Measurements from ENCODE around the gene MATN3. TPM values are rescaled to one million over a fixed set of nuclear protein-coding genes. Genes with fewer than 3 reads are reported as not detected.

The MATN3 gene
- total RNA-seq, 2 donors from 2014 or later, result 0.12 to 0.13 TPM

DNA sequence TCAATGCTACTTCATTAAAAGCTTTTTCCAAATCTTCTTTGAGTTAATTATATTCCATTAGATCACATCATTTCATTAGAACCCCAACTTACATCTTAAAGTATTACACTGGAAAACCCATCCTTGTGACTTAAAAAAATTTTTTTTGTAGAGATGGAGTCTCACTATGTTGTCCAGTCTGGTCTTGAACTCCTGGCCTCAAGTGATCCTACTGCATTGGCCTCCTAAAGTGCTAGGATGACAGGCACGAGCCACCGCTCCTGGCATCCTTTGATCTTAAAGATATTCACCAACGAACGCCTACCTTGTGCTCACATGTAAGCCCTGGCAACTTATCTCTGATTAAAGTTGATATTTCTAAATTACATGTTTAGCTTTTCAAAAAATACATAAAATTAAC is 32.3 kb upstream of the MATN3 start:
- intact Hi-C loops (cut with DNase I), result no loop called here
- H3K27me3 ChIP-seq, result no peaks in the 10 kb centered on the region
- H3K9me3 ChIP-seq, result no peaks in the 10 kb centered on the region
- H3K4me3 ChIP-seq, result no peak overlapping the region
- H3K4me1 ChIP-seq, result peaks cover 6% of the 10 kb centered on the region
- H3K27ac ChIP-seq, result no peak overlapping the region
- no peaks in the 10 kb centered on the region for H3K36me3 ChIP-seq
- DNase-seq, result no peak
- TF ChIP-seq, protein P1, sequence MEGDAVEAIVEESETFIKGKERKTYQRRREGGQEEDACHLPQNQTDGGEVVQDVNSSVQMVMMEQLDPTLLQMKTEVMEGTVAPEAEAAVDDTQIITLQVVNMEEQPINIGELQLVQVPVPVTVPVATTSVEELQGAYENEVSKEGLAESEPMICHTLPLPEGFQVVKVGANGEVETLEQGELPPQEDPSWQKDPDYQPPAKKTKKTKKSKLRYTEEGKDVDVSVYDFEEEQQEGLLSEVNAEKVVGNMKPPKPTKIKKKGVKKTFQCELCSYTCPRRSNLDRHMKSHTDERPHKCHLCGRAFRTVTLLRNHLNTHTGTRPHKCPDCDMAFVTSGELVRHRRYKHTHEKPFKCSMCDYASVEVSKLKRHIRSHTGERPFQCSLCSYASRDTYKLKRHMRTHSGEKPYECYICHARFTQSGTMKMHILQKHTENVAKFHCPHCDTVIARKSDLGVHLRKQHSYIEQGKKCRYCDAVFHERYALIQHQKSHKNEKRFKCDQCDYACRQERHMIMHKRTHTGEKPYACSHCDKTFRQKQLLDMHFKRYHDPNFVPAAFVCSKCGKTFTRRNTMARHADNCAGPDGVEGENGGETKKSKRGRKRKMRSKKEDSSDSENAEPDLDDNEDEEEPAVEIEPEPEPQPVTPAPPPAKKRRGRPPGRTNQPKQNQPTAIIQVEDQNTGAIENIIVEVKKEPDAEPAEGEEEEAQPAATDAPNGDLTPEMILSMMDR (IDR thresholded peaks at IDR 0.05), result no peak
- no peak overlapping the region for H3K9ac ChIP-seq (ENCODE audit: low read depth in 2 of 2, low read length in 2 of 2)

DNA sequence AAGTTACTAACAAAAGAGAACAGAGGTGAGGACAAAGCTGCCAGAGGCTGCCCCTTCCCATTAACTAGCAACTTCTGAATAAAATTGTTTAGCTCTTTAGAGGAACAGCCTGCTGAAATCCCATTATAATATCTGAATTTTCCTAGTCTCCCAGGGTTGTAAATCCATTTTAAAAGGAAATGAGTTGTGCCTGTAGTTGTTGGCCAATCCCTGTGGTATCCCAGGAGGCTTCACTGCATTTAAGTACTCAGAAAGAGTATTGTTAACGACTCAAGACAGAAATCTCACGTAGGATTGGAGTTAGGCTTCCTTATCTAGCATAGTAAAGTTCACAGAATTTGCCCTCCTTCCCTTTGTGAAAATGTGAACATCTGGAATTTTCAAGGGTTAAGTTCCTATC is 30.1 kb upstream of the MATN3 start:
- H3K27ac ChIP-seq, result no peak overlapping the region
- intact Hi-C loops (cut with DNase I), result no loop called here
- TF ChIP-seq, protein P1 (IDR thresholded peaks at IDR 0.05), result no peak
- H3K36me3 ChIP-seq, result peaks cover 7% of the 10 kb centered on the region
- peaks cover 6% of the 10 kb centered on the region for H3K4me1 ChIP-seq
- H3K4me3 ChIP-seq, result no peak overlapping the region
- no peak overlapping the region for H3K9ac ChIP-seq (ENCODE audit: low read depth in 2 of 2, low read length in 2 of 2)
- no peaks in the 10 kb centered on the region for H3K9me3 ChIP-seq
- no peaks in the 10 kb centered on the region for H3K27me3 ChIP-seq
- no peak for DNase-seq

DNA sequence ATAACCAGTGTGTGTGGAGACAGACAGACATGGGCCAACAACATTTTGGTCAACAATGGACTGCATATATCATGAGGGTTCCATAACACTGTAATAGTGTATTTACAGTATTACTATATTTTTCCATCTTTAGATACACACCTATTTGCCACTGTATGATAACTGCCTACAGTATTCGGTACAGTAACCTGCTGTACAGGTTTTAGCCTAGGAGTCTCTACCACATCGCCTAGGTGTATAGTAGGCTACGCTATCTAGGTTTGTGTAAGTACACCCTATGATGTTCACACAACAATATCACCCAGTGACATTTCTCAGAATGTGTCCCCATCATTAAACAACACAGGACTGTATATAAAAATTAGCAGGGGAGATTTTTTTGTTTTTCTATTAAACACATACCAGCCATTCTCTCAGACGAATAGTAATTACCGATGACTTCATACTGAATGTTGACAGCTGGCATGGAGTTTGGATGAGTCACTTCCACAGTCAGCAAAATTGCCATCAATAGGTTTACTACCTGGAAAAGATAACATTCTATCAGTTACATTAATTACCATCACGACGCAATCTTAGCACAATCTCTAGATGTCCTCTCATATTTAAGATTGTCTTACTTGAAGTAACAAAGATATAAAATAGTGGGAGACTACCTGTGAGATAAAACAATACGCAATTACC is 28.2 kb upstream of the MATN3 start:
- TF ChIP-seq, protein P1 (IDR thresholded peaks at IDR 0.05), result no peak
- no peak overlapping the region for H3K27ac ChIP-seq
- H3K27me3 ChIP-seq, result no peaks in the 10 kb centered on the region
- DNase-seq, result no peak
- H3K9me3 ChIP-seq, result no peaks in the 10 kb centered on the region
- H3K36me3 ChIP-seq, result peaks cover 7% of the 10 kb centered on the region
- no peak overlapping the region for H3K9ac ChIP-seq (ENCODE audit: low read depth in 2 of 2, low read length in 2 of 2)
- peaks cover 6% of the 10 kb centered on the region for H3K4me1 ChIP-seq
- no peak overlapping the region for H3K4me3 ChIP-seq
- intact Hi-C loops (cut with DNase I), result no loop called here

DNA sequence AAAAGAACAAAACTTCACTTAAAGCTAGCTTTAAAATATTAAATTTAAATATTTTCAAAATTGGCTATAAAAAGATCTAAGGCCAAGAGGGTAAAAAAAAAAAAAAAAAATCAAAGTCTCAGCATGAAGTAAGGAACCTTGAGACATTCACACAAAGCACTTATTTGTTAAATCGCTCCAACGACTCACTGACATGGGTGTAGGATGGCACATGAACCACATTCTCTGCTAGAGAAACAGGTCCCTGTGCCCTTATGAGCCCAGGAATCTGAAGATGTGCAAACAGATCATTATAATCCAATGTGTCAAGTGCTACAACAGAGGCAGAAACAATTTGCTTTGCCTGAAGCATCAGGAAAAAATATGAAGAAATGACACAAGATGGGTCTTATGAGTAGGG is 25.2 kb upstream of the MATN3 start:
- Histone ChIP-seq H3K36me3 (peaks cover 7% of the 10 kb centered on the region), H3K9me3 (no peaks in the 10 kb centered on the region), H3K27ac (no peak overlapping the region), H3K27me3 (no peaks in the 10 kb centered on the region), H3K4me3 (no peak overlapping the region), H3K9ac (ENCODE audit: low read depth in 2 of 2, low read length in 2 of 2) (no peak overlapping the region), H3K4me1 (peaks cover 5% of the 10 kb centered on the region)
- intact Hi-C loops (cut with DNase I), result no loop called here
- no peak for DNase-seq
- TF ChIP-seq, protein P1 (IDR thresholded peaks at IDR 0.05), result no peak

DNA sequence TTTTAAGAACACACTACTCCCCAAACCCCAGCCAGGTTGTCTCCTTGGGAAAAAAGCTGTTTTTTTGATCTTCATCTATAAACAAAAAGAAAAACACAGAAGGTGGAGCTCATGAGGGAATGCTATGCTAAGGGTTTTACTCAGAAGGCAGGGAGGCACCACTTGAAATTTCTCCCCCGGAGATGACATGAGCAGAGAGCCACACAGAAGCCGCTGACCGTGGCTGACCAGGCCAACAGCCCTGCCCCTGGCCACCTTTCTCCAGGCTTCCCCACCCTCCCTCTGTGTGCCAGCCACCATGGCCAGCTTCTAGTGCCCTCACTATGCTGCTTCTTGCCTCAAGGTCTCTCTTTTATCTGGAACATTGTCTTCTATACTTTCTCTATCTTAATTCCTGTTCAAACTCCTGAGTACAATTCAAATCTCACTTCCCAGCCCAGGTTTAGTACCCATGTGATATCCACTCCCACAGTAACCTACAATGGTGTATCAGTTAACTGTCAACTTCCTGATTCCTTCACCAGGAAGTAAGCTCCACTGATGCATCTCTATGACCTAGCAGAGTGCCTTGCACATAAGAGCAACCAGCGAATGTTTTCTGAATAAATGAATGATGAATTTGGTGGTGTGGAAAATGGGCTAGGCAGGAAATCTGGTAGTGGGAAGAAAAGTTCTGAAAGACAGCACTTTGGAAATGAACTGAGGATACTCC is 23.6 kb upstream of the MATN3 start:
- Histone ChIP-seq H3K9ac (ENCODE audit: low read depth in 2 of 2, low read length in 2 of 2) (no peak overlapping the region), H3K9me3 (no peaks in the 10 kb centered on the region), H3K4me1 (no peaks in the 10 kb centered on the region), H3K4me3 (no peak overlapping the region), H3K27ac (peak overlapping the region; percentile 49), H3K27me3 (no peaks in the 10 kb centered on the region), H3K36me3 (peaks cover 7% of the 10 kb centered on the region)
- no peak for DNase-seq
- intact Hi-C loops (cut with DNase I), result no loop called here
- TF ChIP-seq, protein P1 (IDR thresholded peaks at IDR 0.05), result no peak
